ENCODE measurements around the gene OSBPL5.
A peak's percentile ranks its signal among the peaks of the same experiment; 100 is the strongest.

Gene OSBPL5

DNA sequence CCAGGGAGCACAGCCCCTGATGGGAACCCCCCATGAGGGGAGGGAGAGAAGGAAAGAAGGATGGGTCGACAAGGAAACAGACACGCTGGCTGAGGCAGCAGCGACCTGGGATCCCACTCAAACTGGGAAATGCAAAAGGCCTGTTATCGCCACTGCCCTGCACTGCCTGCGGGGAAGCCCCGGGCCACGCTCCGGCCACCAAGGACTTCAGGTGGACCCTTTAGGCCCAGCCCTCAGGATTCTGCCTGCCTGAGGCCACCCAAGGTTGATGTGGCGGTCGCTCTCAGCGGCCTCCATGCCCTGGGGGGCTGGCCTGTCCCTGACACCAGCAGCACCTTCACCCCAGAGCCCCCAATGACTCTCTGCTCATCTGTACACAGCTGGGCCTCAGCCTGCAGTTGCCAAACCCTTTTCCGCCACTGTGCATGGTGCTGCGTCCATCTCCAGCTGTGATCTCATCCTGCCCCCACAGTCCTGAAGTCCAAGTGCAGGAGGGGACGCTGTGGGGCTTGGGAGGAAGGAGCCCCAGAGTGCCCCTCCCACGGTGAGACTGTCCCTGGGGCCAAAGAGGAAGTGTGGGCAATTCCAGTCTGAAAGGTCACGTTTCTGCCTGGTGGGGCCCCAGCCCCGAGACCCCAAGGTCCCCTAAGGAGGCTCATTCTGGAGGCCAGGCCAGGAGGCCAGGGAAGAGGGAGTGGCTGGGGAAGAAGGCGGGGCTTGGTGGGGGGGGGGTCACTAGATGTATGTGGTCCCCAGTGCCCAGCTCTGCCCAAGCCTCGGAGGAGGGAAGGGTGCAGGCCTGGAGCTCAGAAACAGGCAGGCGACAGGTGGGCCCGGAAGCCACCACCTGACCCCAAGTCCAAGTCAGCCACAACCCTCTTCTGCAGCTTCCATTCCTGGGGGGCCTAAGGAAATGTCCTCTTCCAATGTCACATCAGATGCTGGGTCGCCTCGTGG lies 31.6 kb downstream of the OSBPL5 start:
- DNase-seq = no peak

DNA sequence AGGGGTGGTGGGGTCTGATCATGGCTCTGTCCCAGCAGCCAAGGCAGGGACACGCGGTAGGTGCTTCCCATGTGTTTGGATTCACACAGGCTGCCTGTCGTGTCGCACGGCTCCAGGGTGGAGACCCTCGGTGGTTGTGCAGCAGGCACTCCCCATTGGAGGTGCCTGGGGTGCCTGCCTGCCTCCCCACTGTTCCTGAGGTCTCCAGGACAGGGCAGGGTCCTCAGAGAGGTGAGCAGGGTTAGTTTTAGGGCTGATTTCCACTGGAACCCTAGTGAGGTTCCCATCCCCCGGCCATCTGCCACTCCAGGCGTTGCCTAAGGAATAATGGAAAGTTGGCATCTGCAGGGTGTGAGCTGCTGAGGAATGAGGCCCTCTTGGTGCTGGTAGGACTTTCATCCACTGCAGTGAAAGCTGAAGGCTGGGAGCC lies 32.3 kb downstream of the OSBPL5 start:
- DNase-seq = no peak

DNA sequence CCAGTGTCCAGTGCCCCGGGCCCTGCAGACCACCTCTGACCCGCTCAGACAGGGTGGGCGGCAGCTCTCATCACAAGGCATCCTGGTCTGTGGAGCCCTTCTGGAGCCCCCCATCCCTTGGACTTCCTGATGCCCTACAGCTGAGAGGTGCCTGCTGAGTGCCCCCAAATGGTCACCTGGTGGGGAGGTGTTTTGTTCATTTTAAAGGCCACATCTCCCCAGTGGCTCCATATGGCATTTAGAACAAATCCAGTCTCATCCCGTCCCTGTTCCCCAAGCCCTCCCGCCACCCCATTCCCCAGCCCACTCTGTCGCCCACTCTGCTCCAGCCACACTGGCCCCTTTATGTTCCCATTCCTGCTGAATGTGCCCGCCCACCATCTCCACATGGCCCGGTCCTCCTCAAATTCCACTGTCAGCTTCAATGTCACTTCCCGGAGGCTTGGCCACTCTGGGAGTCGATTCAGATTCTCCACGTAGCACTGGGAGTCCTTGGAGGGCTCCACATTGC lies 32.8 kb downstream of the OSBPL5 start:
- DNase-seq = no peak

DNA sequence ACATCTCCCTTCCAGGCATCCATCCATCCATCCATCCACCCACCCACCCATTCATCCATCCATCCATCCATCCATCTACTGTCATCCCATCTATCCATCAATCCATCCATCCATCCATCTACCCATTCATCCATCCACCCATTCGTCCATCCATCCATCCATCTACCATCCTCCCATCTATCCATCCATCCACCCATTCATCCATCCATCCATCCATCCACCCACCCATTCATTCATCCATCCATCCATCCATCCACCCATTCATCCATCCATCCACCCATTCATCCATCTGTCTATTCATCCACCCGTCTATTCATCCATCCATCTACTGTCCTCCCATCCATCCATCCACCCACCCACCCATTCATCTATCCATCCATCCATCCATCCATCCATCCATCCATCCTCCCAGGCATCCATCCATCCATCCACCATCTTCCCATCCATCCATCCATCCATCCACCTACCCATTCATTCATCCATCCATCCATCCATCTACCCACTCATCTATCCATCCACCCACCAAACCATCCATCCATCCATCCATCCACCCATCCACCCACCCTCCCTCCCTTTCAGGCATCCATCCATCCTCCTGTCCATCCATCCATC lies 33.7 kb downstream of the OSBPL5 start:
- no peak for DNase-seq

DNA sequence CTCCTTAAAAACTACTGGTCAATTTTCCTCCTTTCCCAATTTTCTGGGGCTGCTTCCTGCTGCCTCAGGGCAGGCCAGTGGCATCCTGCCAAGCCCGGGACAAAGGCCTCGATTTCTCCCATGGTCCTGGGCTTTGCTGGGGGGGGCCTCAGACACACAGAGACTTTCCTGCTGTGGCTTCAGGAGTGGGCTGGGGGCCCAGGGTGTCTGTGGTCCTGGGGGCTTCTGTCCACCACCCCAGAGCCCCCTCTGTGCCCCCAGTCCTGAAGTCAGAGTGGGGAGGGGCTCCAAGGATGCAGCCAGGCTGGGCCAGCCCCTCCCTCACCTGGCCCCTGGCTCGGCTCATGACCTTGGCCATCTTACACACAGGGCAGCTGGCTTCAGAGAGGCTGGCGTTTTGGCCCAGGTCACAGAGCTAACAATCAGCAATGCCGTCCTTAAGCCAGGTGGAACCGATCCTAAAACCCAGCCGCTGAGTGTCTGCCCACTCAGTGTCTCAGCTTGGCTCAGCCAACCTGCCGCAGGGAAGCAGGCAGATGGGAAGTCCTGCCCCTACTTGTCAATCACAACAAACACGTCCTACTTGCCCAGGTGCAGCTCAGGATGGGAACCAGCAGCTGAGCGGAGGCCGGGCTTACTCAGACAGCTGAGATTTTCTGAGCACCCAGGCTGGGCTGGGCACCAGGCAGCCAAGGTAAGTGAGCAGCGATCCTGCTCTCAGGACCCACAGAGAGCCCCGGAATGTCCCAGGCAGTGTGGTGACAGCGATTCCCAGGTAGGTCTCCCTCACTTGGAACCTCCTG lies 34.6 kb downstream of the OSBPL5 start:
- DNase-seq = no peak

DNA sequence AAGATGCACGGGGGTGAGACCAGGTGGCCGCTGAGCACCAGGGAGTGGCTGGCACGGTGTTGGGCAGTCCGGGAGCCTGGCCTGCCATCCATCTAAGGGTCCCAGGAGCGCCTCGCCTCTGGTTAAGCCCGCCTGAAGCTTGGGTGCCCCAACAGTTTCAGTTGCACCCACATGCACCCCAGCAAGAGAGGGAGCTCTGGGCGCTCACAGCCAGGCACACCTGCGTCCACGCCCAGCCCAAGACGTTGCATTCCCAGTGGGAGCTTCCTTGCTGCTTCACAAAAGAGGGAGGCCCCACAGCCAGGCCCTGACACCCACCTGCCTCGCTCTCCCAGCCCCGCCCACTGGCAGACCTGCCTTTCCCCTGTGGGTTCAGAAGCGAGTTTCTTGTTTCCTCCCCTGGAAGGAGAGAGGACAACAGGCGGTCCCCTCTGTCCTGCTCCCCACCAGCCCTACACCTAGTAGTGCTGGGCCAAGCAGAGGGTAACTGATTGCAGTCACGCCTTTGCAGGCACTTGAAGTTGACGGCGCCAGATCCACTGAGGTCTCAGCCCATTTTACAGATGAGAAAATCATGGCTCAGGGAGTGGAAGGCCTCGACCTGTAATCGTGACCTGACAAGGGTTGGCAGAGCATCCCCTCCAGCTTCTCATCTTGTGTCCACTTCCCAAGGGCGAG lies 35.4 kb downstream of the OSBPL5 start:
- no peak for DNase-seq

DNA sequence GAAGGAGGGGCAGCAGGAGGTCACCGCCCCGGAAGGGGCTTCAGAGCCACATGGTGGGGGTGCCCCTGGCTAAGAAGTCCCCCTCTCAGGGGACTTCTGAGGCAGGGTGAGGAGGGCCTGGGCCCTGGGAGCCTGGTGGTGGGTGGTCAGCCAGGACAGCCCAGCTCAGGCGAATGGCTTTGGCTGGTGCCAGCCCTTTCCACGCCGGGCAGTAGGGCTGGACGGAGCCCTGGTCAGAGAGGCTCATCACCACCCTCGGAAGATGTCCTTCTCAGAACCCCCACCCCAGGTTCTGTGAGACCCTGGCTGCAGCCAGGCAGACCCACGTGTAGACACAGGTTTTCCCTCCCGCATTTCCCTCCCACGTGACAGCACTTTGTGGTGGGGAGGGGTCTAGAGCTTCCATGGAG lies 35.9 kb downstream of the OSBPL5 start:
- no peak for DNase-seq

DNA sequence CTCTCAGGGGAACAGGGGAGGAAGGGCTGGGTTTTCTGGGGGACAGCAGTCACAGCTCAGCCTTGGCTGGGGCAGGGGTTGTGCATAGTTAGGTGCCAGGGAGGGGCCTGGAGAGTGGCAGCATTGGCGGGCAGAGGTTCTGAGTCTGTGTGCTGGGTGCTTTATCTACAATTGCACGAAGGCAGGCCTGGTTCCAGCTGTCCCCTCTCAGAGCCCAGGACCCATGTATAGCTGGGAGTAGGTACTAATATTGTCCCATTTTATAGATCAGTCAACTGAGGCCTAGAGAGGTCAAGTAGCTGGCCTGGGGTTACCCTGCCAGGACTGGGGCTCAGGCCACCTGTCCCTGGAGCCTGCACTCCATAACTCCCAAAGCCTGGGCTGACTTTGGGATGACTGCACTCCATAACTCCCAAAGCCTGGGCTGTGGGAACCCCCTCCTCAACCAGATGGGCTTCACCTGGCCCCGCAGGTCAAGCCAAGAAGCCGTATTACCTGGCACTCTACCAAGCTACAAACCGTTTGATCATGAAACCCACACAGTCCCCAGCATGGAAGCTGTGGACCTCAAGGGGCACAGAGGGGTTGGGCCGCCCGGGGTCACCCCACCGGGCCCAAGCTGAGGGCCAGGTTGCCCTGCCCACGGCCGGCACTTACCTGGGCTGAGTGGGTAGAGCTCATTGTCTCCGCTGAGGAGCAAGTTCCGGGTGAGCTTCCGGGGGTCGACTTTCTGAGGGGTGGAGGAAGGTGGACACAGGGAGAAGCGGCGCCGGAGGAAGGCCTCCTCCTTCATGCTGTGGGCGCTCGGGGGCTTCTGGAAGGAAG lies 36.5 kb downstream of the OSBPL5 start:
- DNase-seq = no peak

DNA sequence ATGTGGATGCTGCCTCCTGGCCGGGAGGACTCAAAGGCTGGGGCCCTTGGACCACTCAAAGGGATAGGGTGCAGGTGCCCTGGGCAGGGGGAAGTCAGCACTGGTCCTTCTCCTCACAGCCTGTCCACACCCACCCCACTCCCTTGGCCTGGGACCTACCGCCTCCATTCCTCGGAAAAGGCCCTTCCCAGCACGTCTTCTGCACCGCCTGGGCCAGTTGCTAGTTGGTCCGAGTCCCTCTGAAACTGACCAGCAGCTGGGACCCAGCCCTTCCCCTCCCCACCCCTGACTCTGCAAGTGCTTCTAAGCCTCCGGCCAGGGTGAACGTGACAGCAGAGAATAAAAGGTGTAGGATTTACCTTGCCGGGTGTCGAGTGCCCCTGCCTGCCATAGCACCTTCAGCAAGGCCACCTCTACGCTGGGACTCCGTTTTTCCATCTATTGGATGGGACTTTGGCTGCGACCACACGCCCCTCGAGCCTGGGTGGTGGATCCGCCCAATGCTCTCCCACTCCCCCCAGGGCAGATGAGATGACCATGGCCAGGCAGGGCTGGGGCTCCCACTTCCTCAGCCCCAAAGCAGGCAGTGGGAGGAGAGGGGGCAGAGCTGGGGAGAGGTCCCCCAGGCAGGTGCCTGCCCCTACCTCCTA lies 37.3 kb downstream of the OSBPL5 start:
- no peak for DNase-seq

DNA sequence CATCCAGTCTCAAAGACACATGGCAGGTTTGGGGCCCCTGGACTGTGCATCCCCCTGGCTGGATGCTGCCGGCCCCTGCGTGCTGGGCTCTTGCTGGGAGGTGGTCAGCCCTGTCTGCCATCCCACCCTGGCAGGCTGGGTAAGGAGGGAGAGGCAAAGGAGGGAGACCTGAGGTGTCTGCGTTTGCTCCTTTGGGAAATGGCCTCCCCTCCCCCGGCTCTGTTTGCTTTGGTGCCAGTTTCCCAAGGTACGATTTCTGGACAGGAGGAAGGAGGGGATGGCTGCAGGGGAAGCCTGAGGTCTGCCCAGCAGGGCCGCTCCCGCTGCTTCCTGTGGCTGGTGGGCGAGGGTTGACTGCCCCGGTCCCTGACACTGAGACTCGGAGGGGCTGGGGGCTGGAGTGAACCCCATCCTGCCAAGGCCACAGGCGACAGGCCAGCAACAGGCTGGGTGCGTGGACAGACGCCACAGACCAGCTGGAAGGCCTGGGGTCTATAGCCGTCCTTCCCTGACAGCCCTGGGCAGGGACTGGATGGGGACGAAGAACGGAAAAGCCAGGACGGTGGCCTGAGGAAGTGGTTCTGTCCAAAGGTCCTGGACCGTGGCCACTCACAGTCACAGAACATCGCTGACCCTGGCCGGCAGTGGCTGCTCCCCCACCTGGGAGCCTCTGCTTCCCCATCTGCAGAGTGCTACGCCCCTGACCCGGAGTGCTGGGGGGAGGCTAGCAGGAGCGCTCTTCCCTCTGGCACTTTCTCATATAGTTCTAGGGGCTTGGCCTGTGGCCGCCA lies 38.0 kb downstream of the OSBPL5 start:
- no peak for DNase-seq

DNA sequence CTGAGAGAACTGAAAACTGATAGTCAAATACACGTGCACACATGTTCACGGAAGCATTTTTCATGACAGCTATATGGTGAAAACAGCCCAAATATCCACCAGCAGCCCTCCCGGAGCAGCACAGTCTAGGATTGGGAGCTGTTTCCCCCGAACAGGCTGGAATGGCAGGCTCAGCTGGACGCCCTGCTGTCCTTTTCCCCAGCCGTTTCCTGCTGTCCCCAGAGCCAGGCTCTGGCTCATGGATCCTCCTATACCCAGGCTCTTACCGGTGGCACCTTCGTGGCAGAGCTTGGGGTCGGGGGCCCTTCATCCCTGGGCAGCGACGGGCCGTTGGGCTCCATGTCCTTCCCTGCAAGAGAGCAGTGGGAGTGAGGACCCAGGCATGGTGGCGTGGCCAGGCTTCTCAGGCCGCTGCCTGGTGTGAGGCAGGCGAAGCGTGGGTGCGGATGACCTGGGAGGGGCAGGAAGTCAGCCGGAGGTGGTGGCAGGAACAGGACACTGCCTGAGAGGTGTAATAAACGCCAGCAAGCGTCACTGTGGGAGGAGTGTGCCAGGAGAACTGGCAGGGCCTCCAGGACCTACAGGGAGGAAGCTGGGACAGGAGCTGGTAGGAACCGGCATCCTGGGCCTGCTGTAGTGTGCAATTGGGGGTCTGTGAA lies 38.8 kb downstream of the OSBPL5 start:
- DNase-seq = no peak

DNA sequence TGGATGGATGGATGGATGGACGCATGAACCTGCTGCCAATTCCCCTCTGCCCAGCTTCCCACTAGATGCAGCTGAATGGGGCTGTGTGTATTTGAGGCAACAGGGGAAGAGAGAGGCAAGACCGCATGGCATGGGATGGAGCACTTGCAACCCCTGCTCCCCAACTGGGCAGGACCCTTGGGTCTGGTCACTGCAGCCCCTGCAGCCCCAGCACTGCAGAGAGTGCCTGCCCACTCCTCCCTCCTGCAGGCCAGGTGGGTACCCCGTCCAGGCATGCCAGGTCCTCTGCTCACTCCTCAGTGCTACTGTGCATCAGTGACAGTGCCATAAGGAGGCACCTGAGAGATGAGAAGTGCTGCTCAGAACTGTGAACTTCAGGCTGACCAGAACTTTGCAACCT lies 40.3 kb downstream of the OSBPL5 start:
- DNase-seq = no peak

DNA sequence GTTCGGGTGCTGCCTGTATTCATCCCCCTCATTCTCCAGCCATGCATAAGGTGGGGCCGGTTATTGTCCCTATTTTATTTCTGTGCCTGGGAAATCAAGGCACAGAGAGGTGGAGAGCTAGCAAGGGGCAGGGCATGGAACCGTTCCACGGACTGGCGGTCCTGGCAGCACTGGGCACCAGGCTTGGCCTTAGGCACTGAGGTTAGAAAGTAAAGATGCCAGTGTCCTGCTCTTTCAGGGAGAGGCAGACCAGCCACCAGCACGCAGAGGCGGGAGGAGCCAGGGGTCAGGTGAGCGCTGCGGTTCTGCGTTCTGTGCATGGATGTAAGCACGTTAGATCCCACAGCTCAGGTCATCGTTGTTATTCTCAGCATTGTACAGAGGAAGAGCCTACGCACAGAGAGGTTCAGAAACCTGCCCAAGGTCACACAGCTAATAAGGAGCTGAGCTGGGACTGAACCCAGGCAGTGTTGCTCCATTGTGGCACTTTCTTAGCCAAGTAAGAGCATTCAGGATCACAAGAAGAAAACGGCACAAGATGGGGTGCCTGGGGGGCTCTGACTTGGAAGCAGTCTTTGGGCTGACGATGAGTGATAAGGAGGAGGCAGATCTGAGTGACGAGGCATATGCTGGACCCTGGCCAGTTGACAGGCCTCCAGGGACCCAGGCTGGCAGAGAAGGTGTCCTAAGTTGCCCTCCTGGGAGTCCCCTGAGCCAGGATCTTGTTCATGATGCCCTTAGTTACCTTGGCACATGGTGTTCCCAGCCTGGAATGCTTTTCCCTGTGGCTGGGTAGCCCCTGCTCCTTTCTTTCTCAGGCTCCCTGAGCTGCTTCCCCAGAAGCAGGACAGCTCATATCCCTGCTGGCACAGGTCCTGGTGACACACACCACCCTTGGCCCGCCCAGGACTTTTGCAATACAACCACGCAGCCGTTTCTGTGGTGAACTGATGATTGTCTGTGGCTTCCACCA lies 41.1 kb downstream of the OSBPL5 start:
- DNase-seq = peak; percentile 27

DNA sequence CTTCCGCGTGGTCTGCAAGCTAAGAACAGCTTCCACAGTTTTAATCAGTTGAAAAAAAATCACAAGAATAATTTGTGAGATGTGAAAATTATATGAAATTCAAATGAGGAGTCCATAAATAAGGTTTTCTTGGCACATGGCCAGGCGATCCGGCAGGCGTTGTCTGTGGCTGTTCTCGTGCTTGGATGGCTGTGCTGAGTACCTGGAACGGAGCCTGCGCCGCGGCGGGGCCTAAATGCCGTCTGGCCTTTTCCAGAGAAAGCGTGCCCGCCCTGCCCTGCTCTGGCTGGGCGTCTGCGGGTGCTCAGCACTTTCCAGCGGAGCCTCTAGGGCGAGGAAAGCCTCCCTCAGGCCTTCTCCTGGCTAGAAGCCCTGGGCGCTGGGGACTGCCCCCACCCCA lies 41.8 kb downstream of the OSBPL5 start:
- no peak for DNase-seq

DNA sequence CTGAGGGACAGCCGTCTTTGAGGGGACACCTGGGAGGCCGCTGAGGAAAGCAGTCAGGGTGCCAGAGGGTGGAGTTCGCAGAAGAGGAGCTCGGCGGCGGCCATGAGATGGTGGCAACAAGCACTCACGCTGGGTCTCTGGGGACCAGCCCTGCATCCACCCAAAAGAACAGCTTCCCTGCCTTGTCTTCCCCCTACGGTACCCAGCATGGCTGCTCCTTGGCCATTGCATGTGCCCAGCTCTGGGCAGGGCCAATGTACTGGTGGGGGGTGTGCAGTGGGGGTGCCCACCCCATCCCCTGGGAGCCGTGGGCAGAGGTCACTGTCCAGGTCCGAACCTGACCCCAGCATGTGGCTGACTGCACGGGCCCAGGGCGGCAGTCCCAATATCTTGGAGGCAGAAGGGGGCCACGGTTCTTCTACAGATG lies 42.3 kb downstream of the OSBPL5 start:
- DNase-seq = no peak

DNA sequence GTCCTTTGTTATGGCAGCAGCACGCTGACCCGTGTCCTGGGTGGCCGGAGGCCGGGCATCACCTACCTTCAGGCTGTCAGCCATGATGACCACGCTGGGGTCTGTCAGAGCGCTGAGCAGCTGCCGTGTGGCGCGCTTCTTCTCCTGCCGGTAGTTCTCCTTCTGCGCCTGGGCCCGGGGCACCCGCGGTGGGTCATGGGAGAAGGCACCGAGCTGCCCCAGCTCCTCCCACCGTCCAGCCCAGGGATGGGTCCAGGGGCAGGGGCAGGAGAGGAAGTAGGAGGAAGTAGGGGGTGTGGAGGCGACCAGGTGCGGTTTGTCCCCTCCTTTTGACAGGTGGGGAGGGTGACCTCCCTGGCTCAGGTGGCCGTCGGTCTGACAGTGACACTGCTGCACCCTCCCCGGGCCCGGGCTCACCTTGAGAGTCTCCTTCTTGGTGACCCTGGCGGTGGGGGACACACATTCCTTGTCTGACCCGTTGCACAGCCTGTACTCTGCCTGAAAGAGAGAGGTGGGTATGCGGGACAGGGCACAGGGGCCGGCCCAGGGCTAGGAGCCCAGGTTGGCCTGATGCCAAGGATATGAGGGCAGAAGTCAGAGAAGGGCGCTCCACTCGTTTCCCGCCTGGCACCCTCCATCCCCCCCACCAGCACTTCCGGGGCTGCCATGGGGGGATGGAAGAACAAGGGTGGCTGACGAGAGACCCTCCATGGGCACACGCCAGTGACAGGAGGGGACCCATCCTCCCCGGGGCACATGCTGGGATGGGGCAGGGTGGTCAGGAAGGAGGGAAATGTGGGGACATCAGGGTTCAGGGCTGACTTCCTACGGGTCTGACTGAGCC lies 43.0 kb downstream of the OSBPL5 start:
- no peak for DNase-seq

DNA sequence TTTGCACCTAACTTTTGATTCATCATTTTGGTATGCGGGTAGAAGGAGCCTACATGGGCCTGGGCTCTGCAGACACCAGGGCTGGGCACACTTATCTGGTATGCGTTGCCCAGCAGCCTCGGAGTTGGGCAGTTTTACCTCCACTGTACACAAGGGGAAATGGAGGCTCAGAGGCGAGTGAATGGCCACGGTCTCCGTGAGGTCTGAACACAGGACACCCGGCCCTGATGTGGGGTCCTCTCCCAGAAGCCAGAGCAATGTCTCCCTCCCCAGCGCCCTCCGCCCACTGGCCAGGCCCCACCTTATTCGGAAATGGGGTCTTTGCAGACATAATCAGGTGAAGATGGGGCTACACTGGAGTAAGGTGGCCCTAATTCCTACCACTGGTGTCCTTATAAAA lies 43.7 kb downstream of the OSBPL5 start:
- DNase-seq = no peak
